Forelimb muscle (tissue), 1 donor: Measurements from ENCODE around the gene ARHGEF28. TPM values are rescaled to one million over a fixed set of nuclear protein-coding genes. Genes with fewer than 3 reads are reported as not detected.

ENCODE experiments used
- DNase-seq: peaks from one replicate; pipeline ENCODE4 v3.0.0-alpha.2; 2013; ENCODE audit warnings: low read depth
- polyA plus RNA-seq: library from polyadenylated mRNA; unstranded; fragments of 120-200 nt; gene quantifications from one replicate; pipeline ENCODE4 v1.2.1, GENCODE V29; 2013; ENCODE audit not compliant: insufficient read length

Gene ARHGEF28
- polyA plus RNA-seq, 1 donor, result 2.7 TPM

DNA sequence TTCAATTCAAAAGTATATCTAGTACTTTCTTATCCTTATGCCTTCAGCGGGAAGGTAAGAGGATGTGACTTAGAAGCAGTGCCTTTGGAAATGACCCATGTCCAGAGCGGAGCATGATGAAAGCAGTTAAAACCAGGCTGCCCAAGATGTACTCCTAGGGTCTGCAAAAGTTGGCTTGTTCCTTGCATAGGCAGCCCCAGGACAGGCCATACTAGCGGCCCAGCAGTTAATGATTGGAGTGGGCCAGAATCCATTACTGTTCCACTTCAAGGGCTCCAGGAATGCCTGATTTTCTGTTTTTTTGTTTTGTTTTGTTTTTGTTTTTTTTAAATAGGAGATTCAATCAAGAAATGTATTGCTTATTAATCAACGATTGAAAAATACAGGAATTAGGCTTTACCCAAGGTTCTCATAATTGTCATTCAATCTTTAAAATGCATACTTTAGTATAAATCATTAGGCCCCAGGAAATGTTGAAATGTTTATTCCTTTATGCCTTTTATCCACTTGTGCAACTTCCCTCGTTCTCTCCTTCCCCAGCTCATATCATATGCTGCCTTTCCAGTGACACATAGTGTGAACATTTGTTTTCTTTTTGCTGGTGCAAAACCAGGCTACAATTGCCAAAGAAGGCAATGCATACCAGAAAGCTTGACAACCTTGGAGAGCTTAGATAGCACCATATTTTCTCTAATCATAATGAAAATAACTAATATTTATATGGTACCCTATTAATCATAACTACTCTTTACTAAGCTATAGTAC lies 190.8 kb downstream of the ARHGEF28 start:
- no peak for DNase-seq

DNA sequence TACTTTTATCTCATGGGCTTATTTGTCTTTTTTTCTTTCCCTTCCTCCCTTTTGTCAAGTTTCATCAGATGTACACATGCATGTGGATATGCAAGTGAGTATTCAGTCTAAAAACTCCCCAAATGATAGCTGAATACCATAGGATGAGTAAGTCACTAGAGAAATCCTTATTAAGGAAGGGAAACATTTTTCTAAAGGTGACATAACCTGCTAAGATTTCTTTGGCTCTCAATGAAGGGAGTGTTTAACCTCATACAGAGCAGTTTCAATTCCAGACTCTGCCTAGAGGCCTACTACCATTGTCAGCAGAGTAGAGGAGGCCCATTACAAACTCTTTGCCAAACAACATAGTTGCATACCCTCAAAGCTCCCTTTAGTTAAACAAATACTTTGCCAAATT lies 192.4 kb downstream of the ARHGEF28 start:
- DNase-seq, result no peak

DNA sequence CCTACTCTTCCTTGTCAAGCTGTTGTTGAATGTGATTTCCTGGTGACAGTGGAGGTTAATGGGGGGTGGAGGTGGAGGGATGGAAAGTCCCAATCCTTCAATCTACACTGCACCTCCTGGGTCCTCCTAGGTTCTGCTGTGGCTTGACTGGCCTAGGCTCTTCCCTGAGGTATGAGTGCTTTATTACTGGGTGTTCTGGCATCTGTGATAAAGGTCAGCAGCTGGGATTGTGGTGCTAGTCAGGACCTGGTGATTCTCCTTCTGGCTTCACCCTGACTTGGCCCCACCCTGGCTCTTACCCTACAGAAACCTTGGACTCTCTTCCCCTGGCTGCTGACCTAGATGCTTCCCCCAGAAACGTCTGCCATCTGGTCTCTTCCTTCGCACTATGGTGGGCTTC lies 194.3 kb downstream of the ARHGEF28 start:
- no peak for DNase-seq

- no peak for DNase-seq
These were observed 195.0 kb downstream of the ARHGEF28 start for GRCh38 chr5:73821003-73821402.

GRCh38 chr5:73822278-73822988 lies 196.4 kb downstream of the ARHGEF28 start:
- no peak for DNase-seq

DNA sequence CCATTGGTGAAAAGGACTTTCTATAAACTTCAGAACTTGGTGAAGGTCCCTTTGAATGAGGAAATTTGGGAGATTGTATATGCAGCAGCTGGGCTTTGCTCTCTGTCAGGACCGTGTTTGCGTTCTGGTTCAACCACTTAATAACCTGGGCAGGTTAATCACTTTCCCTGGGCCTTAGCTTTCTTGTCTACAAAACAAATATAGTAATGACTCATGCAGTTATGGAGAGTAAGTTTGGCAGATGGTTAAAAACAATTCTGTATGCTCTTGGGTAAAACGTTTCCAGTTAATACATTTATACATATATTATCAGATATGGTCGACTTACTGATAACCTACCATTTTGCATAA lies 197.0 kb downstream of the ARHGEF28 start:
- DNase-seq, result no peak

DNA sequence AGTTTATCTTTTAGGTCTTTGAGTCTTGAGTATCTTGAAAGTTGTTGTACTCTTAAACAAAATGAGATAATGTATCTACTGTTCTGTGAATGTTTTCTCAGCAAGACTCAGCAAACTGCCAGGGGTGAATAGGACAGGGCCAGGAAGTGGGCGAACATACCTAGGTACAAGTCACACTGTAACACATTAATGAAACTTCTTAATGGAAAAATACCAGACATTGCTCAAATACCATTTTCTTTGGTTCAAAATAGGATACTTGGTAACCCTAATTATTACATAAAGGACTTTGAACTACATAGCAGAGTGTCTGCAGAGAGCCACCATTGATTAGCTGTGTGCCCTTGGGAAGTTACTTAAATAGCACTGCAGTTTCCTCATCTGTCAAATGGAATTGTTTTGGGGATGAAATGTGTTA lies 197.5 kb downstream of the ARHGEF28 start:
- DNase-seq, result no peak

DNA sequence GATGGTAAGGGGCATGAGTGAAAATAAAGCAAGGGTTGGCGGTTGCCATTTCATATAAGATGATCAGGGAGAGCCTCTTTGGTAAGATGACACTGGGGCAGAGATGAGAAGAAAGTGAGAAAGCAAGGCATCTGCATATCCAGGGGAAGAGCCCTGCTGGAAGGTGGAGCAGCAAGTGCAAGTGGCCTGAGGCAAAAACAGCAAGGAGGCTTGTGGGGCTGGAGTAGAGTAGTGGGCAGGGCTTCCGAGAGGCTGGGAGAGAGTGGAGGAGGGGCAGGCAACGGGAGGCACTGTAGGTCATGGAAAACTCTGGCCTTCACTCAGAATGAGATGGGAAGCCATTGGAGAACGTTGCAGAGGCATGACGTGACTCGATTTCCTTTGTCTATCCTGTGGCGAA lies 199.2 kb downstream of the ARHGEF28 start:
- DNase-seq, result no peak

- DNase-seq, result no peak
These were observed 199.7 kb downstream of the ARHGEF28 start for GRCh38 chr5:73825736-73826135.

DNA sequence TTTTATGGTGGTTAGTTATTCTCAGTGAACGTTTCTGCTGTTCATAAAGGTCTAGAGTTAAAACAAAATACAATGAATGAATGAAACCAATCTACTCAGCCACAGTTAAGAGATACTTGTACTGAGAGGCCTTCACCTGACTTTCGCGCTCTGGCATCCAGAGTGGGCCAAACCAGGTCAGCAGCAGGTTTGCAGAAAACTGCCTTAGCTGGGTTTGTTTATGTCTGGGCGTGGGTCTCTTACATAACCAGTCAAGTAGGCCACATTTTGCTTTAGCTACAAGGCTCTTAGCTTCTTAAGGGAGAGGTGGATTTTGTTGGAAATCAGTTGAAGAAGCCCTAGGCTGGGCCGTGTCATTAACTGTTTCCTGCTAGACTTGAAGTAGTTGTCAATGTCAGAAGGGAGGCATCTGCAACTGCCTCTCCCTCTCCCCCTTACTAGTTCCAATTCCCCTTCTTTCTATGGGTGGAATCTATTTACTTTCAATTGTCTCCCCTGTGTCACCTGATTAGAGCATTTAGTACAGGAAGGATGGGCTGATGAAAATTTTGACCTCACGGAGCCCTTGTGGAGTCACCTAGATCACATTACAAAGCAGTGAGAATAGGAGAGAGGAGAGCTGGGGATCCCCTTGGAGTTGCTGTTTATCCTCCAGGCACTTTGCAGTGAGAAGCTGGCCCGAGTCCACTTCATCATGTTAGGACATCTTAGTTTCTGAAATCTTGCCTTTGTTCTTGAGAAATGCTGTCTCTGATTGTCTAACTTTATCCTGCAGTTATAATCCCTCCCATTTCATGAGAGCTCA lies 200.5 kb downstream of the ARHGEF28 start:
- no peak for DNase-seq

DNA sequence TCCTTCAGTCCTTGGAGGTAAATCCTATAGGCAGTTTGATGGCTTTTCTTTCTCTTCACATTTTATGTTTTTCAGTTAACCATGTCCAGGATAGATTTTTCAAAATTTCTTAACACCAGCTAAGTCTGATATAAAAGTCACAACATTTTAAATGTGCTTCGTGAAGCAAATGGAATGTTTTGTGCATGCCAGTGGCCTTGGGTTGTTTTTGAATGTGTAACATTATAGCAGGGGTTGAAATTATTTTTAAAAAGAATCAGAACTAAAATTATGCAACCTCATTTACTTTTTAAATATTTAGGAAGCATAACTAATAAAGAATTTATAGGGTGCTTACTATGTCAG lies 201.1 kb downstream of the ARHGEF28 start:
- DNase-seq, result no peak

DNA sequence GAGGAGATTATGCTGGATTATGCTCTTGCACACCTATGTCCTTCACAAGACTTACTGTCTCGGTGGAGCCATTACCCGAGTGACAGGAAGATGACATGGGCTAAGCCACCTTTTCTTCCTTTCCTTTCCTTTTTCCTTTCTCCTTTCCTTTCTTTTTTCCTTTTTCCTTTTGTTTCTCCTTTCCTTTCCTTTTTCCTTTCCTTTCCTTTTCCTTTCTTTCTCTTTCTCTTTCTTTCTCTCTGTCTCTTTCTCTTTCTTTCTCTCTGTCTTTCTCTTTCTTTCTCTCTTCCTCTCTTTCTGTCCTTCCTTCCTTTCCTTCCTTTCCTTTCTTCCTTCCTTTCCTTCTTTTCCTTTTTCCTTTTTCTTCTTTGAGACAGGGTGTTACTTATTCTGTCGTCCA lies 202.5 kb downstream of the ARHGEF28 start:
- no peak for DNase-seq

DNA sequence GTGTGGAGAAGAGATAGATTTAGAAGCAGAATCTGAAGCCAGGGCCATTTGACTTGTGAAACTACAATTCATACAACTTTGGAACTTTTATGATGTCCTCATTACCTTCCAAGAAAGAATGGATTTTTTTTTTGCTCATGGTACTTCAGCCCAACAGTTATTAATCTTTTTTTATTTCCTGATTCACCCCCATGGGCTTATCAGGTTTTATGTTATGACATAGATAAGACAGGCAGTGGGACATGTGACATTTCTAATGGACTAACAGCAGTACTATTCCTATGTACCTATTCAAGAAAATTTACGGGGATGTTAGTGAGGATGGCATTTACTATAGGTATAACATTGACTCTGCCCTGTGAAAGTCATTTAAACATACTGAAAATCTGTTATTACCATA lies 204.7 kb downstream of the ARHGEF28 start:
- DNase-seq, result no peak

GRCh38 chr5:73831066-73831465 lies 205.1 kb downstream of the ARHGEF28 start:
- DNase-seq, result no peak

DNA sequence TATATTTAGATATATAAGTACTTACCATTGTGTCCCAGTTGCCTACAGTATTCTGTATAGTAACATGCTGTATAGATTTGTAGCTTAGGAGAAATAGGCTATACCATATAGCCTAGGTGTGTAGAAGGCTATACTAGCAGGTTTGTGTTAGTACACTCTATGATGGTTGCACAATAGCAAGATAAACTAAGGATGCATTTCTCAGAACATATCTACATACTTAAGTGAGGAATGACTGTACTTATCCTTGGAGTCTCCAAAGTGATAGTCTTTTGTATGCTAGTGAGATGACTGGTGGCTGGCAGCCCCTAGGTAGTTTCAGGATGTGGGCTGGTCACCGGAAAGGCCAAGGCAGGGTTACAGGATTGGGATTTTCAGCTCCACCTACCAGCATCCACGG lies 208.7 kb downstream of the ARHGEF28 start:
- DNase-seq, result no peak

- no peak for DNase-seq
These were observed 209.7 kb downstream of the ARHGEF28 start for GRCh38 chr5:73835726-73836125.

- DNase-seq, result no peak
These were observed 210.6 kb downstream of the ARHGEF28 start for GRCh38 chr5:73836607-73837006.

DNA sequence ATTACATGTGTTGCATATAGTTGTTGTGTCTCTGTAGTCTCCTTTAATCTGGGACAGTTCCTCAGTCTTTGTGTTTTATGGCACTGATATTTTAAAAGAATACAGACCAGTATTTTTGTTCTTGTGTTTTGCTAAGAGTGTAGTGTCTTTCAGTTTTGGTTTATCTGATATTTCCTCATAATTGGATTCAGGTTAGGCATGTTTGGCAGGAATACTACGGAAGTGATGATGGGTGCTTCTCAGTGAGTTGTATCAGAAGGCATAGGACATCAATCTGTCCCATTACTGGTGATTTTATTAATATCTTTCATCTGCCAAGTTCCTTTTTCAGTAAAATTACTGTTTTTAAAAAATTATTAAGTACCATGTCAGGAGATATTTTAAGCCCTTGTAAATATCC lies 212.9 kb downstream of the ARHGEF28 start:
- DNase-seq, result no peak

DNA sequence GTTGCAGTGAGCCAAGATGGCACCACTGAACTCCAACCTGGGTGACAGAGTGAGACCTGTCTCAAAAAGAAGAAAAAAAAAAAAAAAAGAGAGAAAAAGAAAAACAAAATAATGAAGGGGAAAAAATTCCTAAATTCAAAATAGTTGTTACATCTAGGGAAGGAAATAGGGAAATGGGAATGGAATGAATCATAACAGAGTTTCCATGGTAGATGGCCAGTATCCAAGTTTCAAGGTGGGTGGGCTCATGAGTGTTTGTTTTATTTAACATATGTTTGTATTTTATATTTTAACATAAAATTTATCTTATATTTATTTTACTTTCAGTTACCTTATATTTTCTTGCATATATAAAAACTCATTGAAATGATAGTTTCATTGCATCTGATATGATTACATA lies 215.6 kb downstream of the ARHGEF28 start:
- no peak for DNase-seq

DNA sequence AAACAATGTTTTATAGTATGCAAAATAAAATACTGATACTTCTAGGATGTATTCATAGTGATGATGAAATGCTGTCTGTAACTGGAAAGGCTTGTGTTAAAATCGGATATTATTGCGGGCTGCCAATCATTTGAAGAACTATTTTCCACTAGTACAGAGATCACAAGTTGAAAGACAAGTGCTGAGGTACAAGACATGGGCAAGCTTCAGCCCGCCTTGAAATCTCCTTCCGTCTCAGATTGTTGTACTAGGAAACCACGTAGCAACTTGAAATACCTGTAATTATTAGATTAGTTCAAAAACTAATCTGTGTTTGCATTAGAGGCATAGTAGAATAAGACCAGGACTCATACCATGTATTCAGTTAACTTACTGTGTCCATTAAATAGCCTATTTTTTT lies 218.2 kb downstream of the ARHGEF28 start:
- no peak for DNase-seq

- DNase-seq, result no peak
These were observed 225.6 kb downstream of the ARHGEF28 start for GRCh38 chr5:73851471-73852181.

DNA sequence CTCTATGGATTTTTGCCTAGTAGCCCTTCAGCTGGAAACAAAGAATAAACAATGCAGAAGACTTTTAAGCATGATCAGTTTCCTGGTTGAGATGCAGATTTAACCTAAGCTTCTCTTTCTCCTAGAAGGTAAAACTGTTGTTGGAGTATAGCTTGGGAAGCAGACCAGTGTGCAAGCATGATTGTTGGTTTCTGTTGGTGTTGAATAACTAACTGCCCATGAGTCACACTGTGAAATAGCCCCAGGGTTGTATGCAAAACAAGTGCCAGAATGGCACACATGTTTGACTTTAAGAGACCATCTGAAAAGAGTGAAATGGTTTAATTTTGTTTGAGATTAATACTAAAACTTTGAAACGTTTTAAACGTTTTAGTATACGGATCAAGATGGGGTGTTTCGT lies 227.1 kb downstream of the ARHGEF28 start:
- DNase-seq, result no peak
